Keratinocyte (primary cell): Measurements from ENCODE around the gene P4HA3. TPM values are rescaled to one million over a fixed set of nuclear protein-coding genes. Genes with fewer than 3 reads are reported as not detected.

ENCODE experiments used
- DNase-seq: peaks from one replicate; pipeline ENCODE4 v3.0.0-alpha.2; 2011; ENCODE audit warnings: low read depth, missing footprints, low spot score
- FAIRE-seq: peaks from 2 replicates; lab custom pipeline; 2011; peaks lifted over from hg19 to GRCh38; lab: Jason Lieb, UNC
- H2AFZ ChIP-seq: 2 replicates; pipeline ENCODE4 v1.6.0; 2012; ENCODE audit warnings: low read length, control low read depth, inconsistent platforms; ENCODE audit not compliant: control insufficient read depth
- H3K27ac ChIP-seq: 2 replicates; pipeline ENCODE4 v1.5.1; 2011; ENCODE audit warnings: low read length; ENCODE audit not compliant: control insufficient read depth, insufficient read depth
- H3K27me3 ChIP-seq: 3 replicates; pipeline ENCODE4 v1.6.0; 2011; ENCODE audit warnings: low read length; ENCODE audit not compliant: control insufficient read depth, insufficient read depth; ENCODE audit errors: extremely low read depth
- H3K36me3 ChIP-seq, 2 experiments: 2 replicates in 1 of 2; 3 replicates in 1 of 2; pipeline ENCODE4 v1.5.1; 2011; ENCODE audit warnings: low read length in 2 of 2, mild to moderate bottlenecking in 1 of 2; ENCODE audit not compliant: control insufficient read depth in 2 of 2, insufficient read depth in 2 of 2; ENCODE audit errors: extremely low read depth in 1 of 2
- H3K4me1 ChIP-seq: 3 replicates; pipeline ENCODE4 v1.5.1; 2011; ENCODE audit warnings: low read length; ENCODE audit not compliant: control insufficient read depth, insufficient read depth; ENCODE audit errors: extremely low read depth
- H3K4me2 ChIP-seq: 3 replicates; pipeline ENCODE4 v1.6.0; 2011; ENCODE audit warnings: low read depth, low read length; ENCODE audit not compliant: control insufficient read depth, insufficient read depth; ENCODE audit errors: extremely low read depth
- H3K4me3 ChIP-seq, 3 experiments: fragments of 200-600 bp in 1 of 3; sonication (generic) in 1 of 3; 2 replicates in 2 of 3; 3 replicates in 1 of 3; pipeline ENCODE4 v1.5.1; 2011 to 2016; ENCODE audit warnings: low read length in 3 of 3, mild to moderate bottlenecking in 3 of 3, control low read depth in 2 of 3, inconsistent platforms in 1 of 3, low read depth in 1 of 3, mixed read lengths in 1 of 3, mixed run types in 1 of 3, moderate library complexity in 1 of 3; ENCODE audit not compliant: control insufficient read depth in 2 of 3, insufficient read depth in 2 of 3; ENCODE audit errors: extremely low read depth in 1 of 3
- H3K79me2 ChIP-seq: 2 replicates; pipeline ENCODE4 v1.6.0; 2012; ENCODE audit warnings: low read length; ENCODE audit not compliant: control insufficient read depth, insufficient read depth
- H3K9ac ChIP-seq: 3 replicates; pipeline ENCODE4 v1.6.0; 2011; ENCODE audit warnings: low read length; ENCODE audit not compliant: control insufficient read depth, insufficient read depth; ENCODE audit errors: extremely low read depth
- H3K9me1 ChIP-seq: 3 replicates; pipeline ENCODE4 v1.6.0; 2011; ENCODE audit warnings: low read length; ENCODE audit not compliant: control insufficient read depth, insufficient read depth; ENCODE audit errors: extremely low read depth
- H3K9me3 ChIP-seq: 2 replicates; pipeline ENCODE4 v1.5.1; 2012; ENCODE audit warnings: low read depth, low read length; ENCODE audit not compliant: control insufficient read depth
- H4K20me1 ChIP-seq: 3 replicates; pipeline ENCODE4 v1.6.0; 2011; ENCODE audit warnings: low read length; ENCODE audit not compliant: control insufficient read depth, insufficient read depth; ENCODE audit errors: extremely low read depth
- CTCF ChIP-seq, 3 experiments: IDR thresholded peaks in 1 of 3; conservative IDR thresholded peaks in 1 of 3; optimal IDR thresholded peaks in 1 of 3; 2 replicates in 2 of 3; 3 replicates in 1 of 3; pipeline versions ENCODE3 to v1.5.1; 2011; ENCODE audit warnings: low read length in 3 of 3, mild to moderate bottlenecking in 3 of 3, moderate library complexity in 2 of 3, control low read depth in 1 of 3, inconsistent platforms in 1 of 3; ENCODE audit not compliant: insufficient read depth in 2 of 3; ENCODE audit errors: extremely low read depth in 1 of 3
- EZH2 ChIP-seq: IDR thresholded peaks from one replicate; pipeline ENCODE4 v1.6.1; 2012; ENCODE audit warnings: inconsistent platforms, mild to moderate bottlenecking, low read length, moderate library complexity
- dilution Hi-C: fragments of 300-500 bp; cut with MboI; formaldehyde crosslinking; loops from one replicate; pipeline ENCODE4 v1.7.0; 2020; ENCODE audit warnings: low sequenced_read_pairs; ENCODE audit not compliant: extremely low pct_ligation_motif_present
- polyA plus RNA-seq, 5 experiments: library from polyadenylated mRNA; depleted of rRNA in 3 of 5; stranded (reverse) in 3 of 5; stranded (forward) in 1 of 5; unstranded in 1 of 5; fragments of >200 nt; gene quantifications; 1 replicate in 1 of 5; 2 replicates in 3 of 5; 3 replicates in 1 of 5; pipeline versions ENCODE4 v1.2.1 to v1.2.3, GENCODE V29; 2011 to 2012; ENCODE audit warnings: missing spikeins in 2 of 5, low read depth in 1 of 5, low replicate concordance in 1 of 5

The P4HA3 gene
- polyA plus RNA-seq, 1 donor (not counting 4 experiments of a cell fraction or from before 2014, with no cell fraction given), result 0.14 TPM

- no peaks in the 10 kb centered on the region for H3K9me3 ChIP-seq
- no peak overlapping the region for H3K27ac ChIP-seq
- H3K36me3 ChIP-seq, result no peaks in the 10 kb centered on the region
- peaks cover 7% of the 10 kb centered on the region for H3K27me3 ChIP-seq
- no peak overlapping the region for H3K4me3 ChIP-seq
- no peak overlapping the region for H3K9ac ChIP-seq
- TF ChIP-seq CTCF (optimal IDR thresholded peaks at IDR 0.05 in 1 of 3, IDR thresholded peaks at IDR 0.05 in 1 of 3, conservative IDR thresholded peaks at IDR 0.05 in 1 of 3; ENCODE audit: extremely low read depth in 1 of 3, insufficient read depth in 2 of 3, low read length in 3 of 3), result no peak
- no peak for TF ChIP-seq EZH2
- no peaks in the 10 kb centered on the region for H4K20me1 ChIP-seq
- H3K4me1 ChIP-seq, result no peaks in the 10 kb centered on the region
- no peak overlapping the region for H2AFZ ChIP-seq
- no peaks in the 10 kb centered on the region for H3K79me2 ChIP-seq
- DNase-seq (no peak), FAIRE-seq (no peak)
- dilution Hi-C loops, result loop anchor here (25.0 kb wide), 2 partner anchors 175 to 300 kb away; no protein-coding TSS in a partner anchor
- H3K4me2 ChIP-seq, result no peak overlapping the region
- H3K9me1 ChIP-seq, result no peaks in the 10 kb centered on the region
Observed at GRCh38 chr11:74262725-74263124, 48.7 kb downstream of the P4HA3 start.

GRCh38 chr11:74257959-74258553 lies 53.4 kb downstream of the P4HA3 start:
- Histone ChIP-seq H3K36me3 (peaks cover 11 to 14% of the 10 kb centered on the region in 2 experiments), H2AFZ (no peak overlapping the region), H4K20me1 (no peaks in the 10 kb centered on the region), H3K9me1 (no peaks in the 10 kb centered on the region), H3K4me1 (no peaks in the 10 kb centered on the region), H3K4me2 (no peak overlapping the region), H3K9ac (no peak overlapping the region), H3K79me2 (no peaks in the 10 kb centered on the region), H3K4me3 (no peak overlapping the region), H3K9me3 (no peaks in the 10 kb centered on the region), H3K27me3 (peaks cover 7% of the 10 kb centered on the region), H3K27ac (no peak overlapping the region)
- FAIRE-seq (no peak), DNase-seq (no peak)
- no peak for TF ChIP-seq CTCF (optimal IDR thresholded peaks at IDR 0.05 in 1 of 3, IDR thresholded peaks at IDR 0.05 in 1 of 3, conservative IDR thresholded peaks at IDR 0.05 in 1 of 3; ENCODE audit: extremely low read depth in 1 of 3, insufficient read depth in 2 of 3, low read length in 3 of 3)
- no peak for TF ChIP-seq EZH2
- dilution Hi-C loops, result loop anchor here (25.0 kb wide), 2 partner anchors 179 to 304 kb away; no protein-coding TSS in a partner anchor
